Right ventricle myocardium superior (tissue), 1 donor: Measurements from ENCODE around the gene MON1B. TPM values are rescaled to one million over a fixed set of nuclear protein-coding genes. Genes with fewer than 3 reads are reported as not detected.
A peak's percentile ranks its signal among the peaks of the same experiment; 100 is the strongest.
"Not testable (repeated sequence)": the region's sequence is repeated elsewhere in the genome, so short reads cannot be mapped to it uniquely, and the experiment has no call there.

ENCODE experiments used
- ATAC-seq: fragments of 200-7000 bp; cut with Tn5 transposase; one replicate; pipeline ENCODE4 v1.9.1; 2020; ENCODE audit warnings: mild to moderate bottlenecking; ENCODE audit not compliant: poor library complexity
- DNase-seq: peaks from one replicate; pipeline ENCODE4 v3.0.0-alpha.2; 2020
- intact Hi-C: fragments of 100-400 bp; cut with DNase I; formaldehyde crosslinking; loops from one replicate; pipeline ENCODE4 v1.11.2; 2022
- long read RNA-seq: library from polyadenylated mRNA; unstranded; transcript quantifications from one replicate; pipeline ENCODE4 v2.0.0, GENCODE V29; 2021
- total RNA-seq: library from RNA; stranded (reverse); fragmentation: NEBNext Ultra II Directional; extraction: Animal tissue kit (Norgen Biotek cat#: 25700); gene quantifications from one replicate; pipeline ENCODE4 v1.2.1, GENCODE V29; 2021
- donor health status: DM: no; HTN: yes; CAD: no; lungs with severe emphysema.

MON1B gene
- 15.9 TPM for total RNA-seq
- long read RNA-seq, full-length matches to known transcripts: 25 of 31 reads
- long read RNA-seq, partial matches to known transcripts: 2 of 31 reads
- long read RNA-seq, other reads (novel, unspliced or antisense): 4 of 31 reads

DNA sequence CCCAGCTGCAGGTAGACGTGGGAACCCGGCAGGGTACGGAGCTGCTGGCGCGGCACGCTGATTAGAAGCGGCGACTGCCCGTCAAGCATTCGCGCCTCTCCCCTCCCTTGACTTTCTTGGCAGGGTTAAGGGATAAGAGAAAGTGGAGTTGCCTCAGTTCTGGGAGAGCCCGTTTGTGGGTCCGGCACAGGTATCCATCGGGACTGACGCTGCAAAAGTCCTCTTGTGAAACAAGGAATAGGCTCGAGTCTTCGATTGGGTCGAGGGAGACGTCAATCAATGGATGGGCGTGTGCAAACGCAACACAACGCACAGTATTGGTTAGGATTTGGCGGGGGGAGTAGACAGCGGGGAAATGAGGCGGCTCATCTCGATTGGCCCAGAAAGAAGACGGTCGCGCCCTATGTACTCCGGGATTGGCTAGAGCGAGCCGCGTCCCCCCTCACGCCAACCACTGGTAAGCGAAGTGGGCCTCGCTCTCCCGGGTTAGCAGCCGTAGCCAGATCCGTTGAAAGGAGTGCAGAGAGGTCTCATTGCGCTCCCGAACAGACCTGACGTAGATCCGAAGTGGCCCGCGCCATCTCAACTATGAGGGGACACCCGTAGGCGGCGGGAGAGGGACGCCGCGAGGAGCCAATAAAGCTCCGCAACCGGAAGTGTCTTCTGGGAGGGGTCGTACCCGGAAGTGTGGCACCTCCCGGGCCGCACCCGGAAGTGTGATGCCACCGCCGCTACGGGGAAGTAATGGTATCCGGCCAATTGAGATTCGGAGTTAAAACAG lies at the start of gene MON1B:
TSS of gene MON1B (plus strand) at position 713 of the 781 bp plus-strand sequence. CDS start 296 bp downstream, outside the sequence.
- DNase-seq: peak; percentile 98
- ATAC-seq: peak; percentile 99
- intact Hi-C loops: no loop called here

- ATAC-seq (no peak), DNase-seq (no peak)
- intact Hi-C loops: no loop called here
Observed at GRCh38 chr16:77143364-77143763, 47.6 kb upstream of the MON1B start.

DNA sequence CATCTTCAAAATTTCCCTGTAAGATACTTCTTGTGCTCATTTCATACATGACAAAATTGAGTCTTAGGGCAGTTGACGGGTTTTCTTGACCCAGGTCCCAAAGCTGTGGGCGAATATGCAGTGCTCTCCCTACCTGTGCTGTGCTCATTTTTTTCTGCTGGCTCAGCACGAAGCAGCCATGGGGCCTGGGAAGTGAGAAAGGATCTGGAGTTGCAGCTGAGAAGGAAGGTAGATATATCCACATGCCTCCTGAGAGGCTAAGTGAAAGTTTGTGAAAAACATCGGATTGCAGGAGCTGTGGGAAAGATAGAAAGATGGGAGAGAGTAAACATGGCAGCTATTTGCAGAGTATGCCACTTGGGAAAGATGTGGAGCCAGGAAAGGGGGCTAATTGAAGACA lies 42.9 kb upstream of the MON1B start:
- intact Hi-C loops: no loop called here
- no peak for ATAC-seq
- no peak for DNase-seq

- ATAC-seq (peak; percentile 80), DNase-seq (no peak)
- intact Hi-C loops: no loop called here
Observed at GRCh38 chr16:77157346-77158058, 33.5 kb upstream of the MON1B start.

DNA sequence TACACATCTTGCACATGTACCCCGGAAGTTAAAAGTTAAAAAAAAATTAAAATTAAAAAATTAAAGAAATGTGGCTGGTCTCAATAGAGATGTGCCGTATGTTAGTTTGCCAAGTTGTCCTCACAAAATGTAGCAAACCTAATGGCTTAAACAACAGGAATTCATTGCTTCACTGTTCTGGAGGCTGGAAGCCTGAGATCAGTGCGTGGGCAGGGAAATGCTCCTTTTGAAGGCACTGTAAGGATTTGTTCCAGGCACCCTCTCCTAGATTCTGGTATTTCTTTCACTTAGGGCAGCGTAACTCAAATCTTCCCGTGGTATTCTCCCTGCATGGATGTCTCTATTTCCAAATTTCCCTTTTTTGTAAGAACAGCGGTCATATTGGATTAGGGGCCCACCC lies 32.7 kb upstream of the MON1B start:
- DNase-seq: no peak
- intact Hi-C loops: no loop called here
- peak; percentile 59 for ATAC-seq

- intact Hi-C loops: loop anchor here (5.0 kb wide), 1 partner anchor 1373 kb away; no protein-coding TSS in a partner anchor
- no peak for ATAC-seq
Observed at GRCh38 chr16:77165006-77165405, 26.0 kb upstream of the MON1B start.

DNA sequence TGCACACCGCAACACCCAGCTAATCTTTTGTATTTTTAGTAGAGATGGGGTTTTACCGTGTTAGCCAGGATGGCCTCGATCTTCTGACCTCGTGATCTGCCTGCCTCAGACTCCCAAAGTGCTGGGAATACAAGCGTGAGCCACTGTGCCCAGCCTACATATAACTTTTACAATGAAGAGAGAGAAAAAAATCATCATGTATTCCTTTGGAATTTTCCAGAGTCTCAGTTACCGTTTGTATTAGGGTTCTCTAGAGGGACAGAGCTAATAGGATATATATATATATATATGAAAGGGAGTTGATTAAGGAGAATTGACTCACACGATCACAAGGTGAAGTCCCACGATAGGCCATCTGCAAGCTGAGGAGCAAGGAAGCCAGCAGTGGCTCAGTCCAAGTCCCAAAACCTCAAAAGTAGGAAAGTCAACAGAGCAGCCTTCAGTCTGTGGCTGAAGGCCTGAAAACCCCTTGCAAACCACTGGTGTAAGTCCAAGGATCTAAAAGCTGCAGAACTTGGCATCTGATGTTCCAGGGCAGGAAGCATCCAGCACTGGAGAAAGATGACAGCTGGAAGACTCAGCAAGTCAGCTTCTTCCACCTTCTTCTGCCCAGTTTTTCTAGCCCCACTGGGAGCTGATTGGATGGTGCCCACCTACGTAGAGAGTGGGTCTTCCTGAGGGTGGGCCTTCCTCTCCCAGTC lies 25.3 kb upstream of the MON1B start:
- DNase-seq: not testable (repeated sequence)
- intact Hi-C loops: loop anchor here (5.0 kb wide), 1 partner anchor 1373 kb away; no protein-coding TSS in a partner anchor
- peak; percentile 48 for ATAC-seq

More at GRCh38 chr16:77165006-77165405, 26.0 kb upstream of the MON1B start:
- DNase-seq: no peak

- ATAC-seq: no peak
- no peak for DNase-seq
- intact Hi-C loops: loop anchor here (5.0 kb wide), 1 partner anchor 1374 kb away; no protein-coding TSS in a partner anchor
Observed at GRCh38 chr16:77166726-77167125, 24.3 kb upstream of the MON1B start.

GRCh38 chr16:77168901-77169300 lies 22.1 kb upstream of the MON1B start:
- ATAC-seq (no peak), DNase-seq (no peak)
- intact Hi-C loops: loop anchor here (5.0 kb wide), 1 partner anchor 1377 kb away; no protein-coding TSS in a partner anchor

DNA sequence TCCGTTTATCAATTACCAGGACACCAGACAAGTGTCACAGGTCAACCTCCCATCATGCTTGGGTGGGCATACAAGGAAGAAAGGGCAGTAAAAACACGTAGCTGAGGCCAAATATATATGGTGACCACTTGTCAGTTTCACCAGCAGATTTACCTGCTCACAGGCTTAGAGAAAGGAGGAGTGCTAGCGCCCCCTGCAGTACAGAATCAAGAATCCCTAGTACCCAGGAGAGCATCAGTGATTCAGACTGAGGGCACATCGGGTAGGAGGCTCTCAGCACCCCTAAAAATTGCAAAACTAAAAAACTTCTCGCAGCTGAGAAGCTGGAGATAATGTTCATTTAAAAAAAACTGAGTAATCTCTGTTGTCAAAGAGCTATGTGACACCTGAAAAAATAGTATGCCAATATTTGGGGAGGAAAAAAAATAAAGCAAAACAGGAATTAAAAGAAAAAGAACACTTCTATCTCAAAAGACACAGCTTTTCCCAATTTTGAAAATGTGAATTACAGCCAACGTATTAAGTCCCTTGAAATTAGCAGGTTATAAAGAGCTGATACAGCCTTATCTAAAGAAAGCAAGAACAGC lies 21.2 kb upstream of the MON1B start:
- ATAC-seq (no peak), DNase-seq (no peak)
- intact Hi-C loops: loop anchor here (5.0 to 10.0 kb wide), 2 partner anchors 895 to 1377 kb away; partner anchors contain the start of gene CNTNAP4

- ATAC-seq (no peak), DNase-seq (no peak)
Observed at GRCh38 chr16:77170805-77171204, 20.2 kb upstream of the MON1B start.

GRCh38 chr16:77171745-77172635 lies 19.0 kb upstream of the MON1B start:
- no peak for DNase-seq
- ATAC-seq: peak; percentile 69
- intact Hi-C loops: loop anchor here (10.0 kb wide), 1 partner anchor 897 kb away; the partner anchor contains the start of gene CNTNAP4

More at GRCh38 chr16:77170805-77171204, 20.2 kb upstream of the MON1B start:
- intact Hi-C loops: loop anchor here (10.0 kb wide), 1 partner anchor 896 kb away; the partner anchor contains the start of gene CNTNAP4

DNA sequence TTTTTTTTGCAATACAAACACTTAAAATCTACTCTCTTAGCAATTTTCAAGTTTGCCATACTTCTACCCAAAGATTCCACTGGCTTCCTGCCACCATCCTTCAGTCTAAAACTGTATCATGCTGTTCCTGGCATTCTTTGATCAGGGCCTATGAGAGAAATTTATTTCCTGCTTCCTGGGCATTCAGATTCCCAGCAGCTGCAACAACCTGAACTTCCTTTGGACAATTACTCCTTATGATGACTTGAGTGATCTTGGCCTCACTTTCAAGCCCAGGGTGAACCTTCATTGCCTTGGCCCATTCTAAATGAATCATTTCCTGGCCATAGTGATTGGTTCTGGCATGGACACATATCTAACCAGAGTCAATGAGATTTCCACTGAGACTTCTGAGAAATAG lies 18.0 kb upstream of the MON1B start:
- intact Hi-C loops: loop anchor here (10.0 kb wide), 1 partner anchor 898 kb away; the partner anchor contains the start of gene CNTNAP4
- no peak for ATAC-seq

GRCh38 chr16:77183137-77183536 lies 7.9 kb upstream of the MON1B start:
- intact Hi-C loops: no loop called here
- no peak for DNase-seq
- ATAC-seq: no peak

More for the DNA sequence above, 18.0 kb upstream of the MON1B start:
- DNase-seq: no peak

DNA sequence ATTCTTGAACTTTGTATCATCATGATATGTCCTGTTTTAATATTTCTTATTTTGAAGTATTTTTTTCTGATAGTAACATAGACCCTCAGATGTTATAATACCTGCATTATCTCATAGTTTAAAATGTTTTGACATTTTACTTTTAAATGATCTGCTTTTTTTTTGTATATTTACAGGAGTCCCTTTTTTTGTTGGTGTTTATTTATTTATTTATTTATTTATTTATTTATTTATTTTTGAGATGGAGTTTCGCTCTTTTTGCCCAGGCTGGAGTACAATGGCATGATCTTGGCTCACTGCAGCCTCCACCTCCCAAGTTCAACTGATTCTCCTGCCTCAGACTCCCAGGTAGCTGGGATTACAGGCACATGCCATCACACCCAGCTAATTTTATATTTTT lies 4.7 kb upstream of the MON1B start:
- ATAC-seq, DNase-seq, intact Hi-C loops: not testable (repeated sequence)

DNA sequence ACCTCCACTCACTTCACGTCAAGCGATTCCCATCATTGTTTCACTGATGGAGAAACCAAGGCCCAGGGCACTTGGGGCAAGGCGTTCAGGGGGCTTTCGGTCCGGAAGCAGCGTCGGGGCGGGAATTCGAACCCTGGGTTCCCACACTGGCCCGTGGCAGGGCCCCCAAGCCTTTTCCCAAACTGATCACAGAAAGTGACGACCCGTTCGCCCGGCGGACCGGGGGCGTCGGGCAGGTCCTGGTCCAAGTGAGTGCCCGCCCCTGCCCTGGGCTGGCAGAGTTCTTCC lies 856 bp upstream of the MON1B start:
- ATAC-seq (no peak), DNase-seq (no peak)
- intact Hi-C loops: no loop called here

DNA sequence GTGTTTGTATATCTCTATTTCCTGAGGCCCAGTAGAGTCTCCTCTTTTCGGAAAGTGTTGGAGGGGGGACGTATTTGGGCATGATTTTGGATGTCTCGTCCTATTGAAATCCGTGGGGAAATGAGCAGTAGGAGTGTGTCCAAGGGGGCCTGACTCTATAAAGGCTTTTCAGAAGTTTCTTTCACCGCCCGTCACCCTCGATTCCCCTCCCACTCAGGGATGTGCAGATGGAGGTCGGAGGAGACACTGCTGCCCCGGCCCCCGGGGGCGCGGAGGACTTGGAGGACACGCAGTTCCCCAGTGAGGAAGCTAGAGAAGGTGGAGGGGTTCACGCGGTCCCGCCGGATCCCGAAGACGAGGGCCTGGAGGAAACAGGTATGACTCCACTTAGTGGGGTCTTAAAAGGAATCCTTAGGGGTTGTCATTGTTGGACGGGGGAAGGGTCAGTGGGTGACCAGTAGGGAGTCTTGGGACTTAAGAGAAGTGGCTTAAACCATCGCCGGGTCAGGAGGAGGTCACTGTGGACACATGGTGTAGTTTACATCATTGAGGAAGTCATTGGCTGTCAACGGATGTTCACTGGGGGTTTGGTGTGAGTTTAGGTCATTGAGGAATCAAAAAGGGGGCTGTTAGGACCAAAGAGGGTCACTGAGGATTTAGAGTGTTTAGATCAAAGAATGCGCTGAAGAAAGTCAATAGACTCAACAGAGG lies 424 bp downstream of the MON1B start:
- ATAC-seq: no peak
- intact Hi-C loops: no loop called here
- DNase-seq: peak; percentile 55
